GM18909 (cell line): ENCODE data around the gene AIFM1.

Source experiments
- ATAC-seq: cut with Tn5 transposase; IDR thresholded peaks from one replicate; pipeline ENCODE4 v1.9.1; 2021; ENCODE audit warnings: mild to moderate bottlenecking; ENCODE audit not compliant: unreplicated experiment, poor library complexity

The AIFM1 gene

GRCh38 chrX:130171446-130172126, 5.9 kb upstream of the AIFM1 start, which contains the start of gene RAB33A:
Gene RAB33A, plus strand, starts transcription at chrX:130171962. Its CDS starts 101 bp downstream, at chrX:130172063.
- ATAC-seq, result no peak

GRCh38 chrX:130170752-130171445, 5.3 kb upstream of the AIFM1 start:
- ATAC-seq, result peak; percentile 76

DNA sequence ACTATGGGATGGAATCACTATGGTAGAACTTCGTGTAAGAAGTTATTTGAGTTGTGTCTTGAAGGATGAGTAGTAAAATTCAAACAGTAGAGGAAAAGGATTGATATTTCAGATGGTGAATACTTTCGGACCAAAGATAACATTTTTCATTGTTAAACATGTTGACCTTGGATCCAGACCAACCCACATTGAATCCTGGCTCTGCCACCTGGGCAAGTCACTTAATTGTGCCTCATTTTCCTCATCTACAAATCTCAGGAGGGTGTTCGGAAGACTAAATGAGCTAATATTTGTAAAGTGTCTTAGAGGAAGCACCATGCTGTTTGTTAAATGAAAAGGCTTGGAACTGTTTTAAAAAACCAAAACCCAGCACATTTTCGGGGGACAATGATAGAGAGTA, 1.4 kb upstream of the AIFM1 start:
- ATAC-seq, result no peak

DNA sequence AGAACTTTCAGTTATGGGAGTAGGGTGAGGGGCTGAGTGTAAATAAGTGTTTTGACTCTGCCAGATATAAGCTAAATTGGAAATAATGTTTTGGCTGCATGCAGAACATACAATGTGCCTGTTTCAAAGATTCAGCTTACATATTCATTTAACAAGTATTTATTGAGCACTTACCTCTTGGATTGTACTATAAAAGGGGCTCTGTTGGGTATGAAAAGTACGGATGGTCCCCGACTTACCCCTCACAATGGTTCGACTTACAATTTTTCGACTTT, 799 bp upstream of the AIFM1 start:
- ATAC-seq, result no peak

DNA sequence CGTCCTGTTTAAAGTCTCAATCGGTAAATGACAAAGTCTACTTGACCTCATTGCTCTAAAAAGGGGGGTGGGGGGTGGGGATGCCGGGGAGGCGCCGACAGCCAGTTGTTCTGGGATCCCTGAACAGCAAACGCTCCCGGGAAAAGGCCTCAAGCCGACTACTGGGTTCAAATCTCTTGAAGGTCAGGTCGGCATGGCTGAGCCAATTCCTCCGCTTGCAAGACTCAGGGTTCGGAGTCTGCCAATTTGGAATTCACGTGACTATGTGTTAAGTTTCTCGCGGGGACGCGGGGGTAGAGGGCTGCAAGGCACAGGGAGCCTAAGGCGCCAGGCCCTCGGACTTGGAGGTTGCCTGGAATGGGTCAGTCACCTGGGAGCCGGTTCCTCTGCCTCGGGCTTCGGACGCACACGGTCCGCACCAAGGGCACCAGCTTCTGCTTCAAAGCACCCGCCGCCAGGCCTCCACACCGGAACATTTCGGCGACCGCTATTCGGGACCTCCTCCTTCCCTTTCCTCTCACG, 399 bp downstream of the AIFM1 start:
- ATAC-seq, result no peak

DNA sequence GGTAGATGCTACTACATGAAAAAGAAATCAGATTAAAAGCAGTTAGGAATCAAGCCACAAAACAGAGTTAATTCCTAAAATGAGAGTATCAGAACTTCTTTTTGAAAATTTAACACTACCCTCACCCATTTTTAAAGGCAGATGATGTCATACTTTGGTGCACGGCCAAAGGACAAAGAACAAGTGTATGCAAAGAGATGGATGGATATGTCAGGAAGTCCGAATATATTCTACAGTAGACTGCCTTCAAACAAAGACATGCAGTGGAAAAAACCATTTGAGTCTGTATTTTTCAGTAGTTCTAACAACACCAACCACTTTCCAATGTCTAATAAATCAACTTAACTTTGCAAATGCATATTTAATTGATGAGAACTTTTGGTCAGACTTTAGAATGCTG, 2.2 kb downstream of the AIFM1 start:
- ATAC-seq, result no peak

- no peak for ATAC-seq
Observed at GRCh38 chrX:130162094-130162735, 3.4 kb downstream of the AIFM1 start.

GRCh38 chrX:130159776-130160175, 5.9 kb downstream of the AIFM1 start:
- ATAC-seq, result no peak

GRCh38 chrX:130158311-130158710, 7.3 kb downstream of the AIFM1 start:
- ATAC-seq, result no peak

DNA sequence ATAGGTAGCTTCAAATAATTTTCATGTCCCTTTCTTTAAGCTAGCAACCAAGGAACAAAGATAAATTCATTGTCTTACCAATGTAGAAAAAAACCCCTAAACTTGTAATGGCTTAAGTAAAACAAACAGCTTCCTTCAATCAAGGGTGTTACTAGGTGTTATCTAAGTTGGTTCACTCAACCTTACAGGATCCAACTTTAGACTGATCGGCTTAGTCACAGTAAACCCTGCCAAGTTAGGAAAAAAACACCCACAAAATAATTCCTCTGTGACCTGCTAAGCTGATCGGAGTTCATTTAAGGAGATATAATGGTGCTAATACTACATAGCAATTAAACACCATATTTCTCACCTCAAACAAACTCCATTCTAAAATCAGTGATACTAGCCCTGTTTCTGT, 10.1 kb downstream of the AIFM1 start:
- ATAC-seq, result no peak

- no peak for ATAC-seq
Observed at GRCh38 chrX:130147631-130148030, 18.0 kb downstream of the AIFM1 start.

DNA sequence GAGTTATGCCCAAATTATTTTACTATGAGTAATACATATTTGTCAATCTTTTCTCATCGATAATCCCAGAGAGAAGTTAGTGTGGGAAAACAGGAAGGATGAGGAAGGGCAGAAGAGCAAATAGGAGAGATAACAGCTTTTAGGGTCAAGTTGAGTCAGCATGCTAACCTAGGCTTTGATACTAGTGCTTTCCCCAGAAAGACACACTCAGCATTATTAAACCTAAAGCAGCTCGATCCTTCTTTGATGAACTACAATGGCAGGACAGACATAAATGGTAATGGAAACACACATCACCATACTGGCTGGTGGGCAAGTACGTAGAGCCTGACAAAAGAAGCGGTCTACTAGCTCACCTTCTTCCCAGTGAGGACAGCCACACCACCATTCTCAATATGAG, 20.5 kb downstream of the AIFM1 start:
- ATAC-seq, result no peak

DNA sequence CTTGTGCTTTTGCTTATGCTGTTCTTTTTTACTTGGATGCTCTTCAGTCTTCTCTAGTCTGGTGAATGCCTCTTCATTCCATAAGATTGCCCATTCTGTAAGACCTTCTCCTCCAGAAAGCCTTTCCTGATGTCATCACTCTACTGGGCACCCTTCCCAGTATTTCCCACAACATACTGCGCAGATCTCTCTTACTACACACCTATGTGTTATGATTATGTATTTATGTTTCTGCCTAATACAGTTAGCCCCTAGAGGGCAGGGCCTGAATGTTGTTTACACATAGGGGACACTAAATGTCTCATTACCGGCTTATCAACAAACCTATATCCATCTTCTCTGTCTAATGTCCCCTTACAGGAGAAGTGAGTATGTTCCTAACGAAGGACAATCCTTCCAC, 21.1 kb downstream of the AIFM1 start:
- ATAC-seq, result no peak

DNA sequence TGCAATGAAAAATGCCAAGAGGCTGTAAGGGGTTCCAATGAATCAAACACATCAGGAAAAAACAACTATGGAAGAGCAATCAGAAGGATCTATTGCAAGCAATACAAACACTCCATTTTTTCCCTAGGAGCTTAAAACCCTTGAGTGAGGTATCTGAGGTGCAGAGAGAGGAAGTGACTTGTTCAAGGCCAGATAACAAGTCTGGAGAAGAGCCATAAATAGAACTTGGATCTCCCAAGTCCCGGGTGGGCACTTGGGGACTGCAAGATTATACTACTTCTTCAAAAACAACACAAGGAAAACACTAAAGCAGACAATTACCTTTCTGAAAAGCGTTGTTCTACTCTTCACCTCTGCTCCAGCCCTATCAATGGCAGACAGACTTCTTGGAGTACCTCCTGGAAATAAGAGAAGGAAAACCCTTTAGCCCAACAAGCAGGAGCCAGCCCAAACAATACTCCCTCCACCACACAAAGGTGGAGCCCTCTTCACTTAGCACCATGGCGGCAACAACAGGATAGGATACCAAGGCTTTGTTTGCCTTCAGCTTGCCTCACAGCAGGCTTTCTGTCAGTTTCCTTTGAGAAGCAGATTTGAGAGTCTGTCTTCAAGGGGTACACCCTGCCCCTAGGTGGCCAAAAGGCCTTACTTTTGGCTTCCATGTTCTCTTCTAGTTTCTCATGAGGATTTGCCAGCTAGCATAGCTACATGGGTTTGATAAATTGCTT, 26.0 kb downstream of the AIFM1 start:
- no peak for ATAC-seq

DNA sequence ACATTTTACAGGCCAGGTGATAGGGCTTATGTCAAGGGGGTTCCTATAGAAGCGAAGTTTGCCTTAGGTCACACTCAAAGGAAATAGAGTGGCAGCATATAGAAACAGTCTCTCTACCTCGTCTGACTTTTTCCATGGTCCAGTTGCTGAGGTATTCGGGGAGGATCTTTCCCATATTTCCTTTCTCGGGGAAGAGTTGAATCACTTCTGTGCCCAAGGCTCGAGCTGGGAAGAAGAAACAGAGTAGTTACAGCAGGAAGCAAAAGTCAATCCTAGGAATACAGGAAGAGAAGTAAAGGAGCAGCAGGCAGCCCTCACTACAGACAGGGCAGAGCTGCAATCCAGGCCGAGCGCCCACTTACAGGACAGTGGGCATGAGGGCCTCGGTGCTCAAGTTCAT, 28.7 kb downstream of the AIFM1 start:
- ATAC-seq, result no peak

DNA sequence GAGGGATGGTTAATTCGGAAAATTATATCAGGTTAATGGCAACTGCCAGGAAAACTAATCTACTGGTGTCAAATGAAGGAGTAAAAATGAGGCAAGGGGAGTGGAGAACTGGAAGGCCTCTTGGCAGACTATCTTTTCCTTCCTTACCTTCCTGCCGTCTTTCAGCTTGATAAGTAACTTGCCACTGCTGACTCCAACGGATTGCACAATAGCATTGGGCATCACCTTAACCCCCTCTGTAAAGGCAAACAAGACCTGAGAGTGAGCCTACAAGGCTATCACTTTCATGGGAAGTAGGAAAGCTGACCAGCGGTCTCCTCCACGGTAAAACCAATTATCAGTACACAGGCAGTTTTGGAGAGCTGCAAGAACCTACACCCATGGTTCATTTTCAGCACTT, 29.1 kb downstream of the AIFM1 start:
- no peak for ATAC-seq

DNA sequence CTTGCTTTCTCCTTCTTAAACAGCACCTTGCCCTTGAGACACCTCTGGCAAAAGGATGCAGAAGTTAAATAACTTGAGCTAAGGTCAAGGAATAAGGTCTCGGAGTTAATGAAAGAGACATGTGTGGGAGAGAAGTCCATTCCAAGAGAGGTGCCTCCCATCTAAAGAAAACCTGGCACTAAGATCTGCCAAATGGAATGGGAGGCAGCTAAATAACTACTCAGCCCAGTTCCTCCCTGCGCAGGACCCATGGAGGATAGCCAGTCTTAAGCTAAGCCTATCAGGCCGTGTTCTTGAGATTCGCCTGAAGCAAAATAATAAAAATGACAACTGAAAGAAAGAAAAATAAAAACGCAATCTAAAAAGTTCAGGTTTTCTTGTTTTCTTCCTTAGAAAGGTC, 34.7 kb downstream of the AIFM1 start:
- no peak for ATAC-seq

GRCh38 chrX:130125091-130125874, 40.4 kb downstream of the AIFM1 start:
- ATAC-seq, result no peak

- ATAC-seq, result no peak
Observed at GRCh38 chrX:130124577-130124976, 41.1 kb downstream of the AIFM1 start.

- ATAC-seq, result no peak
Observed at GRCh38 chrX:130121505-130121800, 44.2 kb downstream of the AIFM1 start.
